H1 (cell line): ENCODE results near the gene PATJ.

Experiments
- ATF2 ChIP-seq: IDR thresholded peaks from 2 replicates; pipeline ENCODE4 v1.6.1; 2012; ENCODE audit warnings: low read length, inconsistent platforms
- BACH1 ChIP-seq: IDR thresholded peaks from 2 replicates; pipeline ENCODE4 v1.6.1; 2012; ENCODE audit warnings: low read length, improper control_type of control experiment
- CTCF ChIP-seq, 3 experiments: IDR thresholded peaks; 1 replicate in 2 of 3; 2 replicates in 1 of 3; pipeline versions ENCODE4 v1.5.1 to v1.6.1; 2011; ENCODE audit warnings: low read length in 3 of 3, mild to moderate bottlenecking in 3 of 3, inconsistent platforms in 2 of 3, low read depth in 1 of 3, moderate library complexity in 1 of 3; ENCODE audit not compliant: insufficient read depth in 1 of 3; ENCODE audit errors: control extremely low read depth in 1 of 3
- E2F6 ChIP-seq: IDR thresholded peaks from 2 replicates; pipeline ENCODE4 v1.6.1; 2012; ENCODE audit warnings: inconsistent platforms
- RAD21 ChIP-seq, 2 experiments: IDR thresholded peaks in 1 of 2; conservative IDR thresholded peaks in 1 of 2; 2 replicates each; pipeline ENCODE4 v1.6.1; 2011; ENCODE audit warnings: low read depth in 2 of 2, low read length in 2 of 2, improper control_type of control experiment in 1 of 2, inconsistent platforms in 1 of 2, mild to moderate bottlenecking in 1 of 2, moderate library complexity in 1 of 2
- RNF2 ChIP-seq: fragments of 200-900, 300-1000 bp; sonication (generic); IDR thresholded peaks from 2 replicates; pipeline ENCODE4 v1.7.1; 2016; ENCODE audit warnings: borderline replicate concordance, low read depth, mild to moderate bottlenecking, antibody characterized with exemption, low read length; ENCODE audit not compliant: poor library complexity, severe bottlenecking; ENCODE audit errors: missing control alignments
- SIRT6 ChIP-seq: IDR thresholded peaks from one replicate; pipeline ENCODE4 v1.7.1; 2012; ENCODE audit warnings: low read length, inconsistent platforms
- SP1 ChIP-seq: IDR thresholded peaks from 2 replicates; pipeline ENCODE4 v1.6.1; 2011; ENCODE audit warnings: low read depth, low read length
- TCF12 ChIP-seq: IDR thresholded peaks from 2 replicates; pipeline ENCODE4 v1.6.1; 2011; ENCODE audit warnings: low read depth, mild to moderate bottlenecking, low read length
- YY1 ChIP-seq: IDR thresholded peaks from 2 replicates; pipeline ENCODE4 v1.6.1; 2011; ENCODE audit warnings: low read depth, mild to moderate bottlenecking, low read length

- TF ChIP-seq CTCF (IDR thresholded peaks at IDR 0.05; ENCODE audit: control extremely low read depth in 1 of 3, insufficient read depth in 1 of 3, low read depth in 1 of 3, low read length in 3 of 3), result no peak
- TF ChIP-seq E2F6, result no peak
- TF ChIP-seq RAD21 (IDR thresholded peaks at IDR 0.05 in 1 of 2, conservative IDR thresholded peaks at IDR 0.05 in 1 of 2; ENCODE audit: low read depth in 2 of 2, low read length in 2 of 2), result no peak
- no peak for TF ChIP-seq ATF2
- no peak for TF ChIP-seq SP1
- TF ChIP-seq RNF2, result no peak
- no peak for TF ChIP-seq BACH1
- TF ChIP-seq TCF12, result no peak
- no peak for TF ChIP-seq YY1
- TF ChIP-seq SIRT6, result no peak
Measured at GRCh38 chr1:61740751-61741700, 1.3 kb upstream of the PATJ start.
